Measurements from ENCODE around the gene PDZD2. TPM values are rescaled to one million over a fixed set of nuclear protein-coding genes. Genes with fewer than 3 reads are reported as not detected.

Gene PDZD2
- total and polyA plus RNA-seq, 4 experiments from 2014 or later = 0.07 to 1.1 (median 0.68) TPM

DNA sequence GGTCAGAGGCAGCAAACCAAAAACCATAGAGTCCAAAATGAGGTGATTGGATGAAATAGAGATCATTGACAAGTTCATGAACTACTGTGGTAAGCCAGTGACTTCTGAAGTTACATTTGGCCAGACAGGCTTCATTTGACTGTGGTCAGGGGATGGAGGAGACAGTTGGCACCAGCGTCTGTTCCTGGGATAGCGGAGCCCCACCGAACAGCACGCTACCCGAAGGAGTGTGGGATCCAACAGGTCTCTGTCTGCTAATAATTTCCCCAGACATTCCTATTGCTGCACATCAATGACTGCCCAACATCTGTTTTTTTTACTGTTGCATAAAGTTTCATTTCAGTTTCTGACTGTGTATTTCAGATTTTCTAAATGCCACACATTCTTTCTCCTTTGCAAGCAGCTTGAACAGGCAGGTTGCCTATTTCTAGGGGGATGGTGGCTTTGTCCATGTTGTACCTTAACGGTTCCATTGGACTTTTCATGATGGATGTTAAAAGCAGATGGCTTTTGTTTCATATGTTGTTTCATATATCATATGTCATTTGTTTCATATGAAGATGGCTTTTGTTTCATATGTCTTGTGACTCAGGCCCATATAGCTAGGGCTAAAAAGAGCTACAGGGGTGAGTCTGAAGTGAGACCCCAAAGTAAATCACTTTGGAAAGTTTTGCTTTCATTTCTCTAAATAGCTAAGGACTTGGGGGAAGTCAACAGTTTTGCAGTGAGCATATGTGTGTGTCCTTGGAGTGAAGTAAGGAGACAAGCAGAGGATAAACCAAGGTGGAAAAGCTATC is 354.4 kb downstream of the PDZD2 start:
- intact Hi-C loops (cut with micrococcal nuclease) = no loop called here
- H3K4me1 ChIP-seq (ENCODE audit: insufficient read depth, low read length) = no peaks in the 10 kb centered on the region
- CTCF ChIA-PET (ENCODE audit: partially characterized antibody) = no interaction called here
- no peak for DNase-seq
- no peak overlapping the region for H3K4me3 Mint-ChIP-seq
- no peaks in the 10 kb centered on the region for H3K27me3 ChIP-seq (ENCODE audit: insufficient read depth, low read length)
- H3K9me3 Mint-ChIP-seq = peaks cover 0 to 2% (median 0%) of the 10 kb centered on the region in 8 donors
- no peaks in the 10 kb centered on the region for H3K36me3 Mint-ChIP-seq
- peaks cover 0 to 7% (median 3%) of the 10 kb centered on the region in 4 donors for H3K4me1 Mint-ChIP-seq
- POLR2A ChIA-PET (ENCODE audit: partially characterized antibody) = no interaction called here
- no peaks in the 10 kb centered on the region for H3K36me3 ChIP-seq (ENCODE audit: insufficient read depth, low read length)
- H3K4me3 ChIP-seq (ENCODE audit: low read length in 2 of 2) = no peak overlapping the region
- H3K9me3 ChIP-seq (ENCODE audit: control insufficient read depth in 1 of 2, low read length in 2 of 2) = no peaks in the 10 kb centered on the region
- no peak overlapping the region for H3K27ac ChIP-seq (ENCODE audit: low read depth, low read length)
- H3K27me3 Mint-ChIP-seq = peaks cover 0 to 4% of the 10 kb centered on the region in 2 donors
- no peak overlapping the region for H3K27ac Mint-ChIP-seq

DNA sequence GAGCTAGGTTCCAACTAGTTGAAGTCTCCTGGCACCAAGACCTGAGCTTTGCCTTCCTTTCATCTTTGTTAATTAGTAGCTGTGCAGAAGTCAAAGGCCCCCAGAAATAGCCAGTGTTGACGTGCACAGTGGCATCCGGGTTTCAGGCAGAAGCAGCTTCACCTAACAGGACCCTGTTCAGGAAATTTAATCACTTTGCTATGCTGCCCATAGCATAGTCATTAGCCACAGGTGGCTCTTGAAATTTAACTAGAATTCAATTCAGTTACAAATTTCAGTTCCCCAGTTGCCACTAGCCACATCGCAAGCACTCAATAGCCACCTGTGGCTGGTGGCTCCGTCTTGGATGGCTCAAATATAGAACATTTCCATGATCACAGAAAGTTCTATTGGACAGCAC is 356.1 kb downstream of the PDZD2 start:
- intact Hi-C loops (cut with micrococcal nuclease) = no loop called here
- ChIA-PET CTCF (ENCODE audit: partially characterized antibody) (interaction anchor here (0.5 to 0.8 kb wide), 2 partner anchors 12 to 173 kb away, joined by 3 read pairs; no protein-coding TSS in a partner anchor), POLR2A (ENCODE audit: partially characterized antibody) (no interaction called here)
- H3K9me3 ChIP-seq (ENCODE audit: control insufficient read depth in 1 of 2, low read length in 2 of 2) = no peaks in the 10 kb centered on the region
- H3K36me3 ChIP-seq (ENCODE audit: insufficient read depth, low read length) = no peaks in the 10 kb centered on the region
- DNase-seq = no peak
- no peak overlapping the region for H3K4me3 Mint-ChIP-seq
- peaks cover 0 to 2% (median 0%) of the 10 kb centered on the region in 8 donors for H3K9me3 Mint-ChIP-seq
- H3K4me1 Mint-ChIP-seq = peaks cover 0 to 7% (median 3%) of the 10 kb centered on the region in 4 donors
- H3K4me3 ChIP-seq (ENCODE audit: low read length in 2 of 2) = no peak overlapping the region
- no peak overlapping the region for H3K27ac Mint-ChIP-seq
- no peak overlapping the region for H3K27ac ChIP-seq (ENCODE audit: low read depth, low read length)
- no peaks in the 10 kb centered on the region for H3K27me3 ChIP-seq (ENCODE audit: insufficient read depth, low read length)
- H3K36me3 Mint-ChIP-seq = no peaks in the 10 kb centered on the region
- peaks cover 0 to 4% of the 10 kb centered on the region in 2 donors for H3K27me3 Mint-ChIP-seq
- H3K4me1 ChIP-seq (ENCODE audit: insufficient read depth, low read length) = no peaks in the 10 kb centered on the region

DNA sequence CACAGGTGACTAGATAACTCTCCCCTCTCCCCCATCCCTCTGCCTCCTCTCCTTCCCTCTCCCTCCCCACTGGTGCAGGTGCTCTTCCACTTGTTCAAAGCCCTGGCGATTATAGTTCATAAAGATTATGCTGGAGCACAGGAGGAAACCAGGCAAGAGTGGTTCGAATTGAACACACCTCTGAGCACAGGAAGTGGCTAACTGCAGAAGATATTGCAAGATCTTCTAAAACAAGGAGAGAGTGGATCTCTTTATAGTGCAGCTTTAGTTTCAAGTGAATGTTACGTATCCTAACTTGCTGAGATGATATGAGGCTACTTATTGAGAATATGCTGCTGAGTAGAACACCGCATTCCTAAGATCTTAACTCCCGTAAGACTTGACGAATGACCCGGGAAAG is 356.8 kb downstream of the PDZD2 start:
- CTCF ChIA-PET (ENCODE audit: partially characterized antibody) = no interaction called here

DNA sequence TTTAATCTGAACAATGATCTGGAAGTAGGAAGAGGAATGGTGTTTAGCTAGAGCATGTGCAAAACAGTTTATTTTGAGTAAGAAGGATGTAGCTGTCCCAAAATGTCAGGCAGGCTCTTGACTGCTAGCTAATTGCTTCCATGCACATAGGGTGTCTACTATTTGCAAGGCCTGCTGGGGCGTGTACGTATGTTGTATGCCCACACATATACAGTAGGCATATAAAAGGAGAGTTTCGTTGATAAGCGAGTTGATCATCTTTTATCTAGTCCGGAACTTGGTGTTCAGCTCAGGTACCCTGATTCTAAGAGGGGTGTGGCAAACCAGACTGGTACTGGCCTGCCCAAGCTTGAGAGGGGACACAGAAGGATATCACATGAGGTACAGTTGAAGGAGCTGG is 358.0 kb downstream of the PDZD2 start:
- POLR2A ChIA-PET (ENCODE audit: partially characterized antibody) = no interaction called here
- H3K9me3 Mint-ChIP-seq = peaks cover 0 to 2% (median 0%) of the 10 kb centered on the region in 8 donors
- H3K36me3 Mint-ChIP-seq = no peaks in the 10 kb centered on the region
- CTCF ChIA-PET (ENCODE audit: partially characterized antibody) = no interaction called here
- DNase-seq = no peak
- peaks cover 0 to 7% (median 3%) of the 10 kb centered on the region in 4 donors for H3K4me1 Mint-ChIP-seq
- intact Hi-C loops (cut with micrococcal nuclease) = no loop called here
- H3K27ac Mint-ChIP-seq = no peak overlapping the region
- Histone ChIP-seq H3K4me1 (ENCODE audit: insufficient read depth, low read length) (no peaks in the 10 kb centered on the region), H3K36me3 (ENCODE audit: insufficient read depth, low read length) (no peaks in the 10 kb centered on the region), H3K27ac (ENCODE audit: low read depth, low read length) (no peak overlapping the region), H3K9me3 (ENCODE audit: control insufficient read depth in 1 of 2, low read length in 2 of 2) (no peaks in the 10 kb centered on the region), H3K27me3 (ENCODE audit: insufficient read depth, low read length) (no peaks in the 10 kb centered on the region), H3K4me3 (ENCODE audit: low read length in 2 of 2) (no peak overlapping the region)
- no peaks in the 10 kb centered on the region for H3K27me3 Mint-ChIP-seq
- H3K4me3 Mint-ChIP-seq = no peak overlapping the region

More for the DNA sequence above, 356.8 kb downstream of the PDZD2 start:
- POLR2A ChIA-PET (ENCODE audit: partially characterized antibody) = no interaction called here
- Histone ChIP-seq H3K4me1 (ENCODE audit: insufficient read depth, low read length) (no peaks in the 10 kb centered on the region), H3K36me3 (ENCODE audit: insufficient read depth, low read length) (no peaks in the 10 kb centered on the region), H3K27ac (ENCODE audit: low read depth, low read length) (no peak overlapping the region), H3K4me3 (ENCODE audit: low read length in 2 of 2) (no peak overlapping the region), H3K27me3 (ENCODE audit: insufficient read depth, low read length) (no peaks in the 10 kb centered on the region), H3K9me3 (ENCODE audit: control insufficient read depth in 1 of 2, low read length in 2 of 2) (no peaks in the 10 kb centered on the region)
- intact Hi-C loops (cut with micrococcal nuclease) = no loop called here
- DNase-seq = no peak
- Mint-ChIP-seq H3K36me3 (no peaks in the 10 kb centered on the region), H3K4me1 (peaks cover 0 to 7% (median 3%) of the 10 kb centered on the region in 4 donors), H3K4me3 (no peak overlapping the region), H3K9me3 (peaks cover 0 to 2% (median 0%) of the 10 kb centered on the region in 8 donors), H3K27me3 (peaks cover 0 to 4% of the 10 kb centered on the region in 2 donors), H3K27ac (no peak overlapping the region)

DNA sequence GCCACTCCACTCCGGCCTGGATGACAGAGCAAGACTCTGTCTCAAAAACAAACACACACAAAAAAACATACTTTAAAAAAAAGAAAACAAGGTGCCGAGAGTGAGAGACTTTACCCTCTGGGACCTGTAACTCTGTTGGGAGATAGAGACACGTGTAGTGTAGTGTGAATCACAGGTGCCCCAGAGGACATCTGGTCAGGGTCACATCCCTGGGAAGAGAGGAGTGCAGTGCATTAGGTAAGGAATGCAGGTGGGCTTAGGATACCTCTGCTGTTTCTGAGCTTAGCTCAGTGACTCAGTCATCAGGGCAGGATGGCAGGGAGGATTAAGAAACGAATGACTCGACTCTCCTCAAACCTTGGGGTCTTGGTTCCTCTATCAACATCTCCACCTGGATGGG is 360.5 kb downstream of the PDZD2 start:
- Histone ChIP-seq H3K36me3 (ENCODE audit: insufficient read depth, low read length) (no peaks in the 10 kb centered on the region), H3K4me1 (ENCODE audit: insufficient read depth, low read length) (no peaks in the 10 kb centered on the region), H3K27ac (ENCODE audit: low read depth, low read length) (no peak overlapping the region), H3K4me3 (ENCODE audit: low read length in 2 of 2) (no peak overlapping the region), H3K27me3 (ENCODE audit: insufficient read depth, low read length) (no peaks in the 10 kb centered on the region), H3K9me3 (ENCODE audit: control insufficient read depth in 1 of 2, low read length in 2 of 2) (no peaks in the 10 kb centered on the region)
- H3K27ac Mint-ChIP-seq = no peak overlapping the region
- POLR2A ChIA-PET (ENCODE audit: partially characterized antibody) = no interaction called here
- CTCF ChIA-PET (ENCODE audit: partially characterized antibody) = interaction anchor here (0.5 kb wide), 1 partner anchor 46 kb away, joined by 3 read pairs; no protein-coding TSS in a partner anchor
- H3K4me3 Mint-ChIP-seq = no peak overlapping the region
- intact Hi-C loops (cut with micrococcal nuclease) = no loop called here
- DNase-seq = no peak
- peaks cover 0 to 5% (median 2%) of the 10 kb centered on the region in 4 donors for H3K4me1 Mint-ChIP-seq
- no peaks in the 10 kb centered on the region for H3K27me3 Mint-ChIP-seq
- H3K36me3 Mint-ChIP-seq = no peaks in the 10 kb centered on the region
- peaks cover 0 to 2% (median 0%) of the 10 kb centered on the region in 8 donors for H3K9me3 Mint-ChIP-seq

DNA sequence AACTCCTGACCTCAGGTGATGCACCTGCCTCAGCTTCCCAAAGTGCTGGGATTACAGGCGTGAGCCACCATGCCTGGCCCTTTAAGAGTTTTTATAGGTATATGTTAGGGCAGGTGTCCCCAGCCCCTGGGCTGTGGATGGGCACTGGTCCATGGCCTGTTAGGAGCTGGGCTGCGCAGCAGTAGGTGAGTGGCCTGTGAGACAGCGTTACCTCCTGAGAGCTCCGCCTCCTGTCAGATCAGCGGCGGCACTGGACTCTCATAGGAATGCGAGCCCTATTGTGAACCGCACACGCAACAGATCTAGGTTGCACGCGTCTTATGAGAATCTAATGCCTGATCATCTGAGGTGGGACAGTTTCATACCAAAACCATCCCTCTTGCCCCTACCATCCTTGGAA is 361.8 kb downstream of the PDZD2 start:
- intact Hi-C loops (cut with micrococcal nuclease) = no loop called here
- H3K27ac Mint-ChIP-seq = no peak overlapping the region
- no peak overlapping the region for H3K4me3 Mint-ChIP-seq
- peaks cover 0 to under 1% (median 0%) of the 10 kb centered on the region in 8 donors for H3K9me3 Mint-ChIP-seq
- ChIA-PET CTCF (ENCODE audit: partially characterized antibody) (no interaction called here), POLR2A (ENCODE audit: partially characterized antibody) (no interaction called here)
- H3K4me3 ChIP-seq (ENCODE audit: low read length in 2 of 2) = no peak overlapping the region
- no peak overlapping the region for H3K27ac ChIP-seq (ENCODE audit: low read depth, low read length)
- H3K4me1 Mint-ChIP-seq = peaks cover 0 to 3% (median 1%) of the 10 kb centered on the region in 4 donors
- DNase-seq = no peak
- no peaks in the 10 kb centered on the region for H3K27me3 Mint-ChIP-seq
- no peaks in the 10 kb centered on the region for H3K36me3 Mint-ChIP-seq
- H3K9me3 ChIP-seq (ENCODE audit: control insufficient read depth in 1 of 2, low read length in 2 of 2) = no peaks in the 10 kb centered on the region
- no peaks in the 10 kb centered on the region for H3K27me3 ChIP-seq (ENCODE audit: insufficient read depth, low read length)
- no peaks in the 10 kb centered on the region for H3K4me1 ChIP-seq (ENCODE audit: insufficient read depth, low read length)
- no peaks in the 10 kb centered on the region for H3K36me3 ChIP-seq (ENCODE audit: insufficient read depth, low read length)

DNA sequence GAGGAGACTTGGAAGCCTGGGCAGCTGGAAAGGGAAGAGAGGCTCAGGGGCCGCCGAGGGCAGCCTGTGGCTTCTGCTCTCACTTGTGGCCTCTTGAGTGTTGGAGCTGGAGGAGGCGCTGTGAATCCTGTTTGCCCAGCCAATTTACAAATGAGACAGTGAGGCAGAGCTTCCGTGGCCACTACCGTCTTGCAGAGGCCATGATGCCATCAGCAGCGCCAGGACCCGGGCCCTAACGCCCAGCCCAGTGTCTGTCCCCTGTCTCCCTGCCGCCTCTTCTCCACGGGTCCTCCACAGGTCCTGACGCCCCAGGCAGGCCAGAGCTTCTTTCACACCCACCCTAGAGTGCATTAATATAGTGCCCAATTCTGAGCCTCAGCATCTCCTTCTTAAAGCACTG is 362.4 kb downstream of the PDZD2 start:
- no peak overlapping the region for H3K27ac ChIP-seq (ENCODE audit: low read depth, low read length)
- H3K36me3 ChIP-seq (ENCODE audit: insufficient read depth, low read length) = no peaks in the 10 kb centered on the region
- intact Hi-C loops (cut with micrococcal nuclease) = no loop called here
- Mint-ChIP-seq H3K36me3 (no peaks in the 10 kb centered on the region), H3K27me3 (no peaks in the 10 kb centered on the region), H3K9me3 (no peaks in the 10 kb centered on the region), H3K4me1 (no peaks in the 10 kb centered on the region), H3K4me3 (no peak overlapping the region), H3K27ac (no peak overlapping the region)
- CTCF ChIA-PET (ENCODE audit: partially characterized antibody) = no interaction called here
- H3K4me1 ChIP-seq (ENCODE audit: insufficient read depth, low read length) = no peaks in the 10 kb centered on the region
- no peak for DNase-seq
- H3K27me3 ChIP-seq (ENCODE audit: insufficient read depth, low read length) = no peaks in the 10 kb centered on the region
- no peak overlapping the region for H3K4me3 ChIP-seq (ENCODE audit: low read length in 2 of 2)
- no peaks in the 10 kb centered on the region for H3K9me3 ChIP-seq (ENCODE audit: control insufficient read depth in 1 of 2, low read length in 2 of 2)
- POLR2A ChIA-PET (ENCODE audit: partially characterized antibody) = no interaction called here
